ENCODE measurements around the gene FANCI.

DNA sequence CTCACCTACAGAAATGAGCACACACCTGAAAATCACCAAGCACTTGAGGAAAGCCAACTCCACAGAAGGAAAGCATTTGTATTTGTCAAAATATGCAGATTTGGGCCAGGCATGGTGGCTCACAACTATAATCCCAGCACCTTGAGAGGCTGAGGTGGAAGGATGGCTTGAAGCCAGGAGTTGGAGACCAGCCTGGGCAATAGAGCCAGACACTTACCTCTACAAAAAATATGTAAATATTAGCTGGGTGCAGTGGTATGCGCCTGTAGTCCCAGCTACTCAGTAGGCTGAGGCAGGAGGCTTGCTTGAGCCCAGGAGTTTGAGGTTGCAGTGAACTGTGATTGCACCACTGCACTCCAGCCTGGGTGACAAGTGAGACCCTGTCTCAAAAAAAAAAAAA, 34.7 kb upstream of the FANCI start:
- no peak for TF ChIP-seq EP300 (IDR thresholded peaks at IDR 0.05)
- TF ChIP-seq POLR2AphosphoS5 (IDR thresholded peaks at IDR 0.05): no peak
